ENCODE results near the gene LRP3.

- TF ChIP-seq EP300 (IDR thresholded peaks at IDR 0.05; ENCODE audit: borderline replicate concordance) (no peak), MAX (IDR thresholded peaks at IDR 0.05) (no peak), USF1 (IDR thresholded peaks at IDR 0.05) (no peak), TEAD4 (IDR thresholded peaks at IDR 0.05) (no peak)
Measured at GRCh38 chr19:33171222-33171795, 22.8 kb upstream of the LRP3 start.

All from Ishikawa (cell line).